Gastrocnemius medialis (tissue), 4 donors: ENCODE measurements around the gene TMEM209. TPM values are rescaled to one million over a fixed set of nuclear protein-coding genes. Genes with fewer than 3 reads are reported as not detected.

Experiments
- ATAC-seq, 2 donors: fragments of 150-250 bp; one replicate each; pipeline ENCODE4 v1.9.1; 2016
- DNase-seq, 2 donors: peaks; one replicate each; pipeline ENCODE4 v3.0.0-alpha.2; 2019
- H3K27ac ChIP-seq, 4 donors: fragments of 200-600 bp; sonication (generic); 1 replicate in 1 of 4; 2 replicates in 3 of 4; pipeline ENCODE4 v1.5.1; 2016 to 2018; ENCODE audit warnings: mild to moderate bottlenecking in 2 of 4, moderate library complexity in 1 of 4
- H3K27me3 ChIP-seq, 3 donors: fragments of 200-600 bp; sonication (generic) in 2 of 3; 1 replicate in 1 of 3; 2 replicates in 2 of 3; pipeline versions ENCODE4 v1.5.1 to v1.6.0; 2016 to 2019; ENCODE audit warnings: mild to moderate bottlenecking in 1 of 3, moderate library complexity in 1 of 3
- H3K36me3 ChIP-seq, 2 donors: fragments of 200-600 bp; sonication (generic) in 1 of 2; one replicate each; pipeline ENCODE4 v1.5.1; 2017 to 2018
- H3K4me1 ChIP-seq, 2 donors: fragments of 200-600 bp; sonication (generic) in 1 of 2; one replicate each; pipeline ENCODE4 v1.5.1; 2016 to 2017; ENCODE audit warnings: mild to moderate bottlenecking in 2 of 2
- H3K4me3 ChIP-seq, 4 donors: fragments of 200-600 bp; sonication (generic) in 3 of 4; 1 replicate in 1 of 4; 2 replicates in 3 of 4; pipeline ENCODE4 v1.5.1; 2016 to 2019; ENCODE audit warnings: mild to moderate bottlenecking in 2 of 4
- H3K9me3 ChIP-seq, 3 donors: fragments of 200-600 bp; sonication (generic) in 2 of 3; 1 replicate in 1 of 3; 2 replicates in 2 of 3; pipeline ENCODE4 v1.5.1; 2016 to 2019
- POLR2A ChIP-seq, 2 donors: fragments of 450-650 bp; IDR thresholded peaks; one replicate each; pipeline ENCODE4 v1.6.1; 2017; ENCODE audit warnings: antibody characterized with exemption in 2 of 2, mild to moderate bottlenecking in 2 of 2, moderate library complexity in 2 of 2
- in situ Hi-C, 4 donors: fragments of 200-750 bp; cut with MboI; loops; one replicate each; pipeline versions ENCODE4 v1.15.0 to v1.8.0; 2017; ENCODE audit warnings: low sequenced_read_pairs in 4 of 4
- intact Hi-C: fragments of 100-400 bp; cut with DNase I; formaldehyde crosslinking; loops from one replicate; pipeline ENCODE4 v1.15.1; 2023; ENCODE audit warnings: low total_unique reads
- total RNA-seq, 4 donors: library from RNA; depleted of rRNA; stranded (reverse); fragments of >200 nt; gene quantifications; one replicate each; pipeline versions ENCODE4 v1.1.0 to v1.2.3, GENCODE V29; 2016
- TF ChIP-seq, protein P1 (sequence below), 5 experiments: fragments of 450-650 bp in 3 of 5; fragments of 200-600 bp in 2 of 5; sonication (generic) in 2 of 5; IDR thresholded peaks in 4 of 5; conservative IDR thresholded peaks in 1 of 5; 1 replicate in 4 of 5; 2 replicates in 1 of 5; pipeline ENCODE4 v1.5.1; 2016 to 2019; ENCODE audit warnings: antibody characterized with exemption in 5 of 5, mild to moderate bottlenecking in 3 of 5, moderate library complexity in 3 of 5

TMEM209 gene
- total RNA-seq, 4 donors from 2014 or later = 5.4 to 14.0 (median 9.9) TPM

DNA sequence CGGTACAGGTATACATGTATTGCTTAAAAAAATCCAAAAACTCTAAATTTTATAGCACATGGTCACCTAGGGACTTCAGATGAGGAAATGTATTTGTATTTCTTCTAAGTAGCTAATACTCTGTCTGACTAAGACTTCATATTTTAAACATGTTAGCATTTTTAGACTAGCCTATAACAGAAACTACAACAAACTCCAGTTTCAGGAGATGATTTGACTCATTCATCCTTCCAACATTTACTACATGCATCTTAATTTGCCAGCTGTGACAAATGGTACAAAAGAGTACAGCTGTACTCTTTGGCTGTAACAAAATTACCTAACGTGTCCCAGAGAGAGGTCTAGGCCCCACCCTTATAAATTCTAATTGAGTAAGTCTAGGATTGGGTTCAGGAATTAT lies 22.2 kb downstream of the TMEM209 start:
- in situ Hi-C loops (no loop called here), intact Hi-C loops (no loop called here)
- Histone ChIP-seq H3K36me3 (peaks cover 0 to 46% of the 10 kb centered on the region in 2 donors), H3K4me3 (no peak overlapping the region), H3K4me1 (no peaks in the 10 kb centered on the region), H3K27ac (no peak overlapping the region), H3K27me3 (no peaks in the 10 kb centered on the region), H3K9me3 (no peaks in the 10 kb centered on the region)
- TF ChIP-seq, protein P1, sequence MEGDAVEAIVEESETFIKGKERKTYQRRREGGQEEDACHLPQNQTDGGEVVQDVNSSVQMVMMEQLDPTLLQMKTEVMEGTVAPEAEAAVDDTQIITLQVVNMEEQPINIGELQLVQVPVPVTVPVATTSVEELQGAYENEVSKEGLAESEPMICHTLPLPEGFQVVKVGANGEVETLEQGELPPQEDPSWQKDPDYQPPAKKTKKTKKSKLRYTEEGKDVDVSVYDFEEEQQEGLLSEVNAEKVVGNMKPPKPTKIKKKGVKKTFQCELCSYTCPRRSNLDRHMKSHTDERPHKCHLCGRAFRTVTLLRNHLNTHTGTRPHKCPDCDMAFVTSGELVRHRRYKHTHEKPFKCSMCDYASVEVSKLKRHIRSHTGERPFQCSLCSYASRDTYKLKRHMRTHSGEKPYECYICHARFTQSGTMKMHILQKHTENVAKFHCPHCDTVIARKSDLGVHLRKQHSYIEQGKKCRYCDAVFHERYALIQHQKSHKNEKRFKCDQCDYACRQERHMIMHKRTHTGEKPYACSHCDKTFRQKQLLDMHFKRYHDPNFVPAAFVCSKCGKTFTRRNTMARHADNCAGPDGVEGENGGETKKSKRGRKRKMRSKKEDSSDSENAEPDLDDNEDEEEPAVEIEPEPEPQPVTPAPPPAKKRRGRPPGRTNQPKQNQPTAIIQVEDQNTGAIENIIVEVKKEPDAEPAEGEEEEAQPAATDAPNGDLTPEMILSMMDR (IDR thresholded peaks at IDR 0.05 in 4 of 5, conservative IDR thresholded peaks at IDR 0.05 in 1 of 5) = no peak
- TF ChIP-seq POLR2A (IDR thresholded peaks at IDR 0.05) = no peak
- ATAC-seq (no peak), DNase-seq (no peak)

DNA sequence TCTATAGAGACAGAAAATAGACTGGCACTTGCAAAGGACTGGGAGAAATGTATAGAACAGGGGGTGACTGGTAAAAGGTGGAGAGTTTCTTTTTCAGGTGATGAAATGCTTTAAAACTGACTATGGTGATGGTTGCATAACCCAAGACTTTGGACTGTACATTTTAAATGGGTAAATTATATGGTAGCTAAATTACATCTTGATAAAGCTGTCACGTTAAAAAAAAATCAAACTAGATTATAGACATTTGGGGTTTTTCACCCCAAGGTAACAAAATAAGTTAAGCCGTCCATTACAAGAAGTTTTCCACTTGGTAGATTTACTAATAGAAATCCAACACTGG lies 24.0 kb downstream of the TMEM209 start:
- H3K4me3 ChIP-seq = no peak overlapping the region
- peaks cover 0 to 46% of the 10 kb centered on the region in 2 donors for H3K36me3 ChIP-seq
- H3K27ac ChIP-seq = no peak overlapping the region
- TF ChIP-seq, protein P1 (IDR thresholded peaks at IDR 0.05 in 4 of 5, conservative IDR thresholded peaks at IDR 0.05 in 1 of 5) = no peak
- TF ChIP-seq POLR2A (IDR thresholded peaks at IDR 0.05) = no peak
- intact Hi-C loops (no loop called here), in situ Hi-C loops (no loop called here)
- H3K9me3 ChIP-seq = no peaks in the 10 kb centered on the region
- no peaks in the 10 kb centered on the region for H3K4me1 ChIP-seq
- DNase-seq = no peak
- ATAC-seq = no peak
- H3K27me3 ChIP-seq = no peaks in the 10 kb centered on the region

DNA sequence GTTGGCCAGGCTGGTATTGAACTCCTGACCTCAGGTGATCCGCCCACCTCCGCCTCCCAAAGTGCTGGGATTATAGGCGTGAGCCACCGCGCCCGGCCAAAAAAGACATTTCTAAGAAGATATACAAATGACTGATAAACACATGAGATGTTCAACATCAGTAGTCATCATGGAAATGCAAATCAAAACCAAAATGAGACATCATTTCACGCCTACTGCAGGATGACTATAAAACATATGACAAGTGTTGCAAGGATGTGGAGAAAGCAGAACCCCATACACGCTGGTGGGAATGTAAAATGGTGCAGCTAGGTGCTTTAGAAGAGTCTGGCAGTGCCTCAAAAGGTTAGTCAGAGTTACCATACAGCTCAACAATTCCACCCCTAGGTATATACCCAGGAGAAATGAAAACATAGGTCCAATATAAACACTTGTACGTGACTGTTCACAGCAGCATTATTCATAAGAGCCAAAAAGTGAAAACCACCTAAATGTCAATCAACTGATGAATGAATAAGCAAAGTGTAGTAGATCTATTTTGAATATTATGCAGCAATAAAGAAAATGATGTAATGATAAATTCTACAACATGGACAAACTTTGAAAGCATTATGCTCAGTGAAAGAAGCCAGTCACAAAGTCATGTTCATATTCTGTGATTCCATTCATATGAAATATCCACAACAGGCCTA lies 24.5 kb downstream of the TMEM209 start:
- no peak for DNase-seq
- intact Hi-C loops = no loop called here
- Histone ChIP-seq H3K9me3 (no peaks in the 10 kb centered on the region), H3K36me3 (peaks cover 0 to 46% of the 10 kb centered on the region in 2 donors), H3K4me1 (no peaks in the 10 kb centered on the region), H3K27ac (no peak overlapping the region), H3K4me3 (no peak overlapping the region), H3K27me3 (no peaks in the 10 kb centered on the region)
- in situ Hi-C loops = no loop called here
- no peak for TF ChIP-seq POLR2A (IDR thresholded peaks at IDR 0.05)
- TF ChIP-seq, protein P1 (IDR thresholded peaks at IDR 0.05 in 4 of 5, conservative IDR thresholded peaks at IDR 0.05 in 1 of 5) = no peak
- ATAC-seq = no peak

DNA sequence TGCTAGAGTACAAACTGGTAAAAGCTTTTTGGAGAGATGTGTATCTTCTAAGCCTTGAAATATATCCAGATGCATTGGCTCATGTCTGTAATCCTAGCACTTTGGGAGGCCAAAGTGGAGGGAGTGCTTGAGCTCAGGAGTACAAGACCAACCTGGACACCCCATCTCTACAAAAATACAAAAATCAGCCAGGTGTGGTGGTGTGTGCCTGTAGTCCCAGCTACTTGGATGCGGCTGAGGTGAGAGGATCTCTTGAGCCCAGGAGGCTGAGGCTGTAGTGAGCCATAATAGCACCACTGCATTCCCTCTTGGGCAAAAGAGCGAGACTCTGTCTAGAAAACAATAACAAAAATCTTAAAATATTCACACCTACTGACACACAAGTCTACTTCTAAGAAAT lies 25.6 kb downstream of the TMEM209 start:
- Histone ChIP-seq H3K4me3 (no peak overlapping the region), H3K36me3 (peaks cover 0 to 42% of the 10 kb centered on the region in 2 donors), H3K27me3 (no peaks in the 10 kb centered on the region), H3K9me3 (no peaks in the 10 kb centered on the region), H3K27ac (no peak overlapping the region), H3K4me1 (no peaks in the 10 kb centered on the region)
- in situ Hi-C loops = no loop called here
- DNase-seq (no peak), ATAC-seq (no peak)
- intact Hi-C loops = no loop called here
- TF ChIP-seq, protein P1 (IDR thresholded peaks at IDR 0.05 in 4 of 5, conservative IDR thresholded peaks at IDR 0.05 in 1 of 5) = no peak
- no peak for TF ChIP-seq POLR2A (IDR thresholded peaks at IDR 0.05)

DNA sequence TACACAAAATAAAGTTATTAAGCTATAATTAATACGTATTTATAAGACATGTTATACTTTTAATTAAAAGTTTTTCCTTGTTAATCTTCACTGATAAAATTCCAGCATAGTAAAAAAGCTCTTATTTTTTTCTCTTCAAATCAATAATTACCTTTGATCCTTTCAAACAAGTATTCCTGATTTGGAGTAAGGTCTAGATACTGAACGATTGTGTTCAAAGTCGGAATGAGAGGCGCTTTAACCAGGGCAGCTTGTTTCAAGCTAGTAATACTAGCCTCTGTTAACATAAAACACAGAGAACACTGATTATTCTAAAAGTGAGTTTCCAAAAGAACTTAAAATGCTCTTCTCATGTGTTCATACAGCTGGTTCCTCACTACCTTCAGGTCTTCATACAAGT lies 27.0 kb downstream of the TMEM209 start:
- H3K36me3 ChIP-seq = peaks cover 0 to 37% of the 10 kb centered on the region in 2 donors
- ATAC-seq = no peak
- no peak for DNase-seq
- TF ChIP-seq POLR2A (IDR thresholded peaks at IDR 0.05) = no peak
- TF ChIP-seq, protein P1 (IDR thresholded peaks at IDR 0.05 in 4 of 5, conservative IDR thresholded peaks at IDR 0.05 in 1 of 5) = no peak
- H3K27me3 ChIP-seq = no peaks in the 10 kb centered on the region
- H3K4me3 ChIP-seq = no peak overlapping the region
- in situ Hi-C loops (no loop called here), intact Hi-C loops (no loop called here)
- no peak overlapping the region for H3K27ac ChIP-seq
- H3K9me3 ChIP-seq = no peaks in the 10 kb centered on the region
- H3K4me1 ChIP-seq = no peaks in the 10 kb centered on the region
